Skeletal muscle satellite cell (primary cell): ENCODE data around the gene SLITRK4. TPM values are rescaled to one million over a fixed set of nuclear protein-coding genes. Genes with fewer than 3 reads are reported as not detected.
A peak's percentile ranks its signal among the peaks of the same experiment; 100 is the strongest.

Experiments used
- H3K27me3 ChIP-seq: 2 replicates; pipeline ENCODE4 v1.7.0; 2013; ENCODE audit warnings: low read length; ENCODE audit not compliant: control insufficient read depth, insufficient read depth
- H3K36me3 ChIP-seq: 2 replicates; pipeline ENCODE4 v1.7.0; 2013; ENCODE audit warnings: mild to moderate bottlenecking, control low read depth, low read length; ENCODE audit not compliant: insufficient read depth
- H3K4me1 ChIP-seq: 2 replicates; pipeline ENCODE4 v1.7.0; 2013; ENCODE audit warnings: low read length; ENCODE audit not compliant: control insufficient read depth, insufficient read depth
- H3K4me2 ChIP-seq: 2 replicates; pipeline ENCODE4 v1.7.0; 2013; ENCODE audit warnings: mild to moderate bottlenecking, low read length
- H3K4me3 ChIP-seq: 2 replicates; pipeline ENCODE4 v1.7.0; 2013; ENCODE audit warnings: low read length
- H3K9ac ChIP-seq: 2 replicates; pipeline ENCODE4 v1.7.0; 2013; ENCODE audit warnings: mild to moderate bottlenecking, low read depth, low read length, moderate library complexity
- H3K9me3 ChIP-seq: replicated peaks from 2 replicates; pipeline ENCODE4 v1.7.0; 2013; ENCODE audit warnings: mild to moderate bottlenecking, control low read depth, low read length
- total RNA-seq: library from RNA; depleted of rRNA; stranded (reverse); fragments of >200 nt; gene quantifications from 2 replicates; pipeline ENCODE4 v1.2.3, GENCODE V29; 2012; rRNA removed

SLITRK4 gene, protein sequence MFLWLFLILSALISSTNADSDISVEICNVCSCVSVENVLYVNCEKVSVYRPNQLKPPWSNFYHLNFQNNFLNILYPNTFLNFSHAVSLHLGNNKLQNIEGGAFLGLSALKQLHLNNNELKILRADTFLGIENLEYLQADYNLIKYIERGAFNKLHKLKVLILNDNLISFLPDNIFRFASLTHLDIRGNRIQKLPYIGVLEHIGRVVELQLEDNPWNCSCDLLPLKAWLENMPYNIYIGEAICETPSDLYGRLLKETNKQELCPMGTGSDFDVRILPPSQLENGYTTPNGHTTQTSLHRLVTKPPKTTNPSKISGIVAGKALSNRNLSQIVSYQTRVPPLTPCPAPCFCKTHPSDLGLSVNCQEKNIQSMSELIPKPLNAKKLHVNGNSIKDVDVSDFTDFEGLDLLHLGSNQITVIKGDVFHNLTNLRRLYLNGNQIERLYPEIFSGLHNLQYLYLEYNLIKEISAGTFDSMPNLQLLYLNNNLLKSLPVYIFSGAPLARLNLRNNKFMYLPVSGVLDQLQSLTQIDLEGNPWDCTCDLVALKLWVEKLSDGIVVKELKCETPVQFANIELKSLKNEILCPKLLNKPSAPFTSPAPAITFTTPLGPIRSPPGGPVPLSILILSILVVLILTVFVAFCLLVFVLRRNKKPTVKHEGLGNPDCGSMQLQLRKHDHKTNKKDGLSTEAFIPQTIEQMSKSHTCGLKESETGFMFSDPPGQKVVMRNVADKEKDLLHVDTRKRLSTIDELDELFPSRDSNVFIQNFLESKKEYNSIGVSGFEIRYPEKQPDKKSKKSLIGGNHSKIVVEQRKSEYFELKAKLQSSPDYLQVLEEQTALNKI
- 2.0 and 5.7 TPM in 2 replicates for total RNA-seq

GRCh38 chrX:143635915-143636314 is at the start of gene SLITRK4:
Gene SLITRK4, minus strand, starts transcription at chrX:143636101. Its CDS starts 4,993 bp downstream, at chrX:143631108.
- Histone ChIP-seq H3K4me1 (no peaks in the 10 kb centered on the region), H3K9ac (peak within 1 kb of the TSS; percentile 46), H3K4me2 (peak within 1 kb of the TSS; percentile 59), H3K27me3 (no peaks in the 10 kb centered on the region), H3K9me3 (no peaks in the 10 kb centered on the region), H3K4me3 (peak within 1 kb of the TSS; percentile 71), H3K36me3 (no peaks in the 10 kb centered on the region)

DNA sequence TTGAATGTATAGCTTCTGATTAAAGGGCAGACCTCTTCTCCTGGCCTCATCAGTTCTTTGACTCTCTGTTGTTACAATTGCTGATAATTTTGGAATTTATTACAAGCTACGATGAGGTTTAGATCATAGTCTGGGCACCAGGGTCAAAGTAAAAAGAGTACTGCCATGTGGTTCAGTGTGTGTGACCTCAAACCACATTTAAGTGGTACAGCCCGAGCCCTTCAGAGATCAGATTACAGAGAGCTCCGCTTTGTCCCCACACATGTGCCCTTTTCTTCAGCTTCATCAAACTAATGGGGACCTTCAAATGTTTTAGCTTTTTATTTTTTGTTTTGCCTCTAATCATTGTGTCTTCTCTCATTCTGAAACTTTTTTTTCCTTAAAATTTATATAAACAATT is 47.6 kb upstream of the SLITRK4 start:
- H3K4me2 ChIP-seq = no peak overlapping the region
- H3K4me1 ChIP-seq = no peaks in the 10 kb centered on the region
- no peak overlapping the region for H3K4me3 ChIP-seq
- no peak overlapping the region for H3K9ac ChIP-seq
- no peaks in the 10 kb centered on the region for H3K36me3 ChIP-seq
- no peaks in the 10 kb centered on the region for H3K9me3 ChIP-seq
- H3K27me3 ChIP-seq = no peaks in the 10 kb centered on the region

GRCh38 chrX:143674926-143675325 is 39.0 kb upstream of the SLITRK4 start:
- no peaks in the 10 kb centered on the region for H3K4me1 ChIP-seq
- no peaks in the 10 kb centered on the region for H3K36me3 ChIP-seq
- H3K4me2 ChIP-seq = no peak overlapping the region
- no peak overlapping the region for H3K4me3 ChIP-seq
- no peaks in the 10 kb centered on the region for H3K9me3 ChIP-seq
- no peak overlapping the region for H3K9ac ChIP-seq
- no peaks in the 10 kb centered on the region for H3K27me3 ChIP-seq

DNA sequence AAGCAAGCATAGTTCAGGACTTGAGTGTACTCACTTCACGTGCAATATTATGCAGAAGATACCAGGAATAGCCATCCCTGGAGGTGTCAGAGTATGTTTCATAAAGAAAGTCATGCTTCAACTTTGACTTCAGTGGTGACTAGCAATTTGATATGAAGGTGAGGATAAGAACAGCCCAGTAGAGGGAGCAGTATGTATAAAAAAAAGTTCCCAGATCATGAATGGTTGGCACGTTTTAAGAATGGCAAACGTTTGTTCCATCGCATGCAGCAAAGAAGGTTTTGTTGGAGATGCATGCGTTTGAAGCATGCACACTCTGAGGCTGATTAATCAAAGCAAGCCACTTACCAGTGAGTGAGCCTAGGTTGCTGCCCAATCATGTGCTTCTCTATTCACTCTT is 33.5 kb upstream of the SLITRK4 start:
- Histone ChIP-seq H3K9ac (no peak overlapping the region), H3K4me2 (no peak overlapping the region), H3K9me3 (no peaks in the 10 kb centered on the region), H3K27me3 (no peaks in the 10 kb centered on the region), H3K4me1 (no peaks in the 10 kb centered on the region), H3K36me3 (no peaks in the 10 kb centered on the region), H3K4me3 (no peak overlapping the region)

GRCh38 chrX:143664302-143664701 is 28.4 kb upstream of the SLITRK4 start:
- no peak overlapping the region for H3K4me3 ChIP-seq
- no peaks in the 10 kb centered on the region for H3K4me1 ChIP-seq
- H3K36me3 ChIP-seq = no peaks in the 10 kb centered on the region
- no peaks in the 10 kb centered on the region for H3K9me3 ChIP-seq
- H3K4me2 ChIP-seq = no peak overlapping the region
- H3K27me3 ChIP-seq = no peaks in the 10 kb centered on the region
- no peak overlapping the region for H3K9ac ChIP-seq

GRCh38 chrX:143663755-143664154 is 27.9 kb upstream of the SLITRK4 start:
- H3K4me2 ChIP-seq = no peak overlapping the region
- no peak overlapping the region for H3K9ac ChIP-seq
- no peaks in the 10 kb centered on the region for H3K36me3 ChIP-seq
- H3K4me1 ChIP-seq = no peaks in the 10 kb centered on the region
- no peaks in the 10 kb centered on the region for H3K9me3 ChIP-seq
- H3K4me3 ChIP-seq = no peak overlapping the region
- no peaks in the 10 kb centered on the region for H3K27me3 ChIP-seq

- H3K36me3 ChIP-seq = no peaks in the 10 kb centered on the region
- no peak overlapping the region for H3K9ac ChIP-seq
- no peaks in the 10 kb centered on the region for H3K4me1 ChIP-seq
- H3K27me3 ChIP-seq = no peaks in the 10 kb centered on the region
- no peaks in the 10 kb centered on the region for H3K9me3 ChIP-seq
- H3K4me2 ChIP-seq = no peak overlapping the region
- no peak overlapping the region for H3K4me3 ChIP-seq
Observed at GRCh38 chrX:143661286-143661685, 25.4 kb upstream of the SLITRK4 start.

- no peaks in the 10 kb centered on the region for H3K27me3 ChIP-seq
- no peaks in the 10 kb centered on the region for H3K4me1 ChIP-seq
- H3K4me3 ChIP-seq = no peak overlapping the region
- no peak overlapping the region for H3K9ac ChIP-seq
- no peaks in the 10 kb centered on the region for H3K9me3 ChIP-seq
- H3K4me2 ChIP-seq = no peak overlapping the region
- no peaks in the 10 kb centered on the region for H3K36me3 ChIP-seq
Observed at GRCh38 chrX:143648705-143649104, 12.8 kb upstream of the SLITRK4 start.

DNA sequence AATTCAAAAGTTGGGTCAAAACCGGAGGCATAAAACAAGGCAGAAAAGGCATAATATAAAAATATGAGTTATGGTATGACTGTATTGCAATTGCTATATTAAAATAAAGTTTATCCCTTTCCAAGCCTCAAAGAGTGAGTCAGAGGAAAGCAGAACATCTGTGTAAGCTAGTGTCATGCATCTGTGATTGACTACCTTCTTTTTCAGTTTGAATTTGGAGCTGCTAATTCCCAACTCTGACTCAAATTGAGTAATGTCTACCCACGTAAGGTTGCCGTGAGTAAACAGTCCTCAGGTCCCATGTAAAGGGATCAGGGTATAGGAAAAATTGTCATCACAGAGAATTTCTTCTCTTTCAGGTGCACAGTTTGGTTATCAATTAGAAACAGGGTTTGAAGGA is 6.5 kb upstream of the SLITRK4 start:
- no peak overlapping the region for H3K4me3 ChIP-seq
- no peaks in the 10 kb centered on the region for H3K27me3 ChIP-seq
- no peak overlapping the region for H3K4me2 ChIP-seq
- no peaks in the 10 kb centered on the region for H3K36me3 ChIP-seq
- no peaks in the 10 kb centered on the region for H3K9me3 ChIP-seq
- no peaks in the 10 kb centered on the region for H3K4me1 ChIP-seq
- H3K9ac ChIP-seq = no peak overlapping the region

GRCh38 chrX:143636831-143637230 is 930 bp upstream of the SLITRK4 start:
- H3K4me1 ChIP-seq = no peaks in the 10 kb centered on the region
- no peaks in the 10 kb centered on the region for H3K27me3 ChIP-seq
- no peak overlapping the region for H3K4me3 ChIP-seq
- H3K4me2 ChIP-seq = no peak overlapping the region
- H3K9ac ChIP-seq = no peak overlapping the region
- no peaks in the 10 kb centered on the region for H3K36me3 ChIP-seq
- H3K9me3 ChIP-seq = no peaks in the 10 kb centered on the region

GRCh38 chrX:143634663-143635455 is 1.0 kb downstream of the SLITRK4 start:
- peak overlapping the region; percentile 82 for H3K9ac ChIP-seq
- H3K4me1 ChIP-seq = no peaks in the 10 kb centered on the region
- H3K9me3 ChIP-seq = no peaks in the 10 kb centered on the region
- peak overlapping the region; percentile 78 for H3K4me2 ChIP-seq
- H3K27me3 ChIP-seq = no peaks in the 10 kb centered on the region
- peak overlapping the region; percentile 71 for H3K4me3 ChIP-seq
- no peaks in the 10 kb centered on the region for H3K36me3 ChIP-seq
